SH-SY5Y (cell line): Measurements from ENCODE around the gene HS6ST3.
A peak's percentile ranks its signal among the peaks of the same experiment; 100 is the strongest.

Source experiments
- GATA2 ChIP-seq: IDR thresholded peaks from 2 replicates; pipeline ENCODE4 v1.6.1; 2011; ENCODE audit warnings: mild to moderate bottlenecking, low read depth, low read length
- GATA3 ChIP-seq: IDR thresholded peaks from 2 replicates; pipeline ENCODE4 v1.6.1; 2011; ENCODE audit warnings: low read depth, mild to moderate bottlenecking, low read length, moderate library complexity

DNA sequence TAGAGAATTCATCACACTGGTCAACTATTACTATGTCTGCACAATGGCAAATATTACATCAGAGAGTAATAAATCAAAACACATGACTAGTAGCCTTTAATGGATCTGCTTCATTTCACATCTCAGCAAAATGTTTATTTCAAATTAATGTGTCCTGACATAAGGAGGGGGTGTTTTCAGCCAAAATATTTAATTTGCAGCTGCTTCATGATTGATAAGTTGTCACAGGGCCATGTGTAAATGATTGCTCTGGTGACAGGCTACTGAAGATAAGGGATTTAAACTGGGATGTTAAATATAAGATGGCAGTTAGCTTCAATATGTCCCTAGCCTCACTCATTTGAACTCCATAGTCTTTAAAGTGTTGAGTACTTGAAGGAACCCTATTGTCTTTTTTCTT lies 601.1 kb downstream of the HS6ST3 start:
- TF ChIP-seq GATA2 (peak; percentile 31; the same call in 1 of the 2 replicates), GATA3 (no peak)
